WTC11 (cell line): Measurements from ENCODE around the gene DUSP1. TPM values are rescaled to one million over a fixed set of nuclear protein-coding genes. Genes with fewer than 3 reads are reported as not detected.
A peak's percentile ranks its signal among the peaks of the same experiment; 100 is the strongest.

Experiments
- ATAC-seq: fragments of 200-7000 bp; cut with Tn5 transposase; 2 replicates; pipeline ENCODE4 v1.10.0; 2021; ENCODE audit warnings: mild to moderate bottlenecking, moderate library complexity
- CTCF ChIA-PET: fragments of 300-600 bp; sonication (Branson Sonifier 250); formaldehyde crosslinking; loops from one replicate; lab custom pipeline; 2021; ENCODE audit warnings: antibody characterized with exemption; lab: Charles Lee
- POLR2A ChIA-PET: fragments of 350-600 bp; sonication (Branson Sonifier 250); formaldehyde crosslinking; loops from one replicate; lab custom pipeline; 2021; ENCODE audit warnings: antibody characterized with exemption; lab: Charles Lee
- DNase-seq: peaks from one replicate; pipeline ENCODE4 v3.0.0; 2021; ENCODE audit warnings: low spot score
- H3K27ac Mint-ChIP-seq: 2 replicates; pipeline ENCODE4 v1.8.0; 2021; ENCODE audit warnings: mixed read lengths
- H3K27me3 Mint-ChIP-seq: 2 replicates; pipeline ENCODE4 v1.8.0; 2021; ENCODE audit warnings: low read depth, mild to moderate bottlenecking, moderate library complexity, mixed read lengths
- H3K36me3 Mint-ChIP-seq: 2 replicates; pipeline ENCODE4 v1.8.0; 2021; ENCODE audit warnings: mixed read lengths
- H3K4me1 Mint-ChIP-seq: 2 replicates; pipeline ENCODE4 v1.8.0; 2022; ENCODE audit warnings: mixed read lengths
- H3K4me3 Mint-ChIP-seq: 2 replicates; pipeline ENCODE4 v1.8.0; 2021; ENCODE audit warnings: mild to moderate bottlenecking, moderate library complexity, mixed read lengths
- H3K9me3 Mint-ChIP-seq: 2 replicates; pipeline ENCODE4 v1.8.0; 2021; ENCODE audit warnings: mixed read lengths
- AFF4 ChIP-seq: sonication (generic); formaldehyde crosslinking; IDR thresholded peaks from 2 replicates; pipeline ENCODE4 v1.8.1; 2023; ENCODE audit warnings: mild to moderate bottlenecking, missing genetic modification reagents, borderline replicate concordance
- ARID4B ChIP-seq: sonication (generic); formaldehyde crosslinking; IDR thresholded peaks from 2 replicates; pipeline ENCODE4 v1.8.0; 2023; ENCODE audit warnings: missing genetic modification reagents, mild to moderate bottlenecking, borderline replicate concordance
- E2F5 ChIP-seq: sonication (generic); formaldehyde crosslinking; IDR thresholded peaks from 2 replicates; pipeline ENCODE4 v1.8.1; 2022; ENCODE audit warnings: mild to moderate bottlenecking, moderate library complexity, missing genetic modification reagents
- FOXK1 ChIP-seq: sonication (generic); formaldehyde crosslinking; IDR thresholded peaks from 2 replicates; pipeline ENCODE4 v1.8.0; 2022; ENCODE audit warnings: mild to moderate bottlenecking, moderate library complexity, missing genetic modification reagents
- MAX ChIP-seq: sonication (generic); formaldehyde crosslinking; IDR thresholded peaks from 2 replicates; pipeline ENCODE4 v1.8.0; 2022; ENCODE audit warnings: mild to moderate bottlenecking, missing genetic modification reagents
- NFYB ChIP-seq: sonication (generic); formaldehyde crosslinking; conservative IDR thresholded peaks from 2 replicates; pipeline ENCODE4 v1.8.0; 2022; ENCODE audit warnings: low read depth, missing genetic modification reagents
- TCF7 ChIP-seq: sonication (generic); formaldehyde crosslinking; IDR thresholded peaks from 2 replicates; pipeline ENCODE4 v1.8.0; 2022; ENCODE audit warnings: mild to moderate bottlenecking, low read depth, missing genetic modification reagents, moderate library complexity
- TP53 ChIP-seq: sonication (generic); formaldehyde crosslinking; IDR thresholded peaks from 2 replicates; pipeline ENCODE4 v1.8.1; 2023; ENCODE audit warnings: mild to moderate bottlenecking, missing genetic modification reagents
- USF2 ChIP-seq: sonication (generic); formaldehyde crosslinking; IDR thresholded peaks from 2 replicates; pipeline ENCODE4 v1.8.1; 2023; ENCODE audit warnings: mild to moderate bottlenecking, missing genetic modification reagents, moderate library complexity
- ZBTB43 ChIP-seq: sonication (generic); formaldehyde crosslinking; IDR thresholded peaks from 2 replicates; pipeline ENCODE4 v1.8.1; 2023; ENCODE audit warnings: mild to moderate bottlenecking, missing genetic modification reagents
- ZNF219 ChIP-seq: sonication (generic); formaldehyde crosslinking; IDR thresholded peaks from 2 replicates; pipeline ENCODE4 v1.8.0; 2023; ENCODE audit warnings: missing genetic modification reagents, mild to moderate bottlenecking, borderline replicate concordance
- ZNF263 ChIP-seq: sonication (generic); formaldehyde crosslinking; IDR thresholded peaks from 2 replicates; pipeline ENCODE4 v1.8.1; 2022; ENCODE audit warnings: low read depth, mild to moderate bottlenecking, moderate library complexity, missing genetic modification reagents
- ZNF396 ChIP-seq: fragments of 250-450 bp; sonication (Bioruptor Pico); IDR thresholded peaks from 2 replicates; pipeline ENCODE4 v1.8.0; 2021; ENCODE audit warnings: mild to moderate bottlenecking, moderate library complexity, borderline replicate concordance
- ZNF416 ChIP-seq: fragments of 250-450 bp; sonication (Bioruptor Pico); IDR thresholded peaks from 2 replicates; pipeline ENCODE4 v1.9.0; 2021; ENCODE audit warnings: mild to moderate bottlenecking, inconsistent platforms
- total RNA-seq: library from RNA; stranded (reverse); gene quantifications from 3 replicates; pipeline ENCODE4 v1.2.3, GENCODE V29; 2021
- TF ChIP-seq, protein P1 (sequence below): sonication (generic); formaldehyde crosslinking; IDR thresholded peaks from 2 replicates; pipeline ENCODE4 v1.8.0; 2023; ENCODE audit warnings: mild to moderate bottlenecking, missing genetic modification reagents
- TF ChIP-seq, protein P2 (sequence below): fragments of 250-450 bp; sonication (Bioruptor Pico); IDR thresholded peaks from 2 replicates; pipeline ENCODE4 v2.1.2; 2022; ENCODE audit warnings: mild to moderate bottlenecking, moderate library complexity

Gene DUSP1
- total RNA-seq, 1 experiment from 2014 or later = 9.5 TPM

- TF ChIP-seq AFF4 (CRISPR knock-in tag) = no peak
- TF ChIP-seq, protein P1, sequence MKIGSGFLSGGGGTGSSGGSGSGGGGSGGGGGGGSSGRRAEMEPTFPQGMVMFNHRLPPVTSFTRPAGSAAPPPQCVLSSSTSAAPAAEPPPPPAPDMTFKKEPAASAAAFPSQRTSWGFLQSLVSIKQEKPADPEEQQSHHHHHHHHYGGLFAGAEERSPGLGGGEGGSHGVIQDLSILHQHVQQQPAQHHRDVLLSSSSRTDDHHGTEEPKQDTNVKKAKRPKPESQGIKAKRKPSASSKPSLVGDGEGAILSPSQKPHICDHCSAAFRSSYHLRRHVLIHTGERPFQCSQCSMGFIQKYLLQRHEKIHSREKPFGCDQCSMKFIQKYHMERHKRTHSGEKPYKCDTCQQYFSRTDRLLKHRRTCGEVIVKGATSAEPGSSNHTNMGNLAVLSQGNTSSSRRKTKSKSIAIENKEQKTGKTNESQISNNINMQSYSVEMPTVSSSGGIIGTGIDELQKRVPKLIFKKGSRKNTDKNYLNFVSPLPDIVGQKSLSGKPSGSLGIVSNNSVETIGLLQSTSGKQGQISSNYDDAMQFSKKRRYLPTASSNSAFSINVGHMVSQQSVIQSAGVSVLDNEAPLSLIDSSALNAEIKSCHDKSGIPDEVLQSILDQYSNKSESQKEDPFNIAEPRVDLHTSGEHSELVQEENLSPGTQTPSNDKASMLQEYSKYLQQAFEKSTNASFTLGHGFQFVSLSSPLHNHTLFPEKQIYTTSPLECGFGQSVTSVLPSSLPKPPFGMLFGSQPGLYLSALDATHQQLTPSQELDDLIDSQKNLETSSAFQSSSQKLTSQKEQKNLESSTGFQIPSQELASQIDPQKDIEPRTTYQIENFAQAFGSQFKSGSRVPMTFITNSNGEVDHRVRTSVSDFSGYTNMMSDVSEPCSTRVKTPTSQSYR (CRISPR knock-in tag) = no peak
Observed at GRCh38 chr5:172769616-172770373, 1.2 kb downstream of the DUSP1 start (continued).

DNA sequence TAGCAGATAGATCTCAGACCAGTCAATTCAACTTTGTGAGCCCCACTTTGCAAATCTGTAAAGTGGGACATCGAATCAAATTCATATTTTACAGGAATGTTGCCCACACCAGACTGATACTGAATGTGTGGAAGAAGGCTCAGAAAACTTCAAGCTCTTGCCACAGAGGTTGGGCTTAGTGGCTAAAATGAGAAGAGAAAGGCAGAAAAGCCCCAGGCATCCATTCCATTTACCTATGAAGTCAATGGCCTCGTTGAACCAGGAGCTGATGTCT, 1.7 kb downstream of the DUSP1 start:
- H3K27ac Mint-ChIP-seq = no peak overlapping the region

More for the DNA sequence above, 1.7 kb downstream of the DUSP1 start:
- Mint-ChIP-seq H3K9me3 (no peaks in the 10 kb centered on the region), H3K27me3 (peaks cover 32% of the 10 kb centered on the region), H3K4me1 (peaks cover 37% of the 10 kb centered on the region), H3K4me3 (peak overlapping the region; percentile 88), H3K36me3 (peaks cover 13% of the 10 kb centered on the region)
- ATAC-seq (no peak), DNase-seq (no peak)
- ChIA-PET POLR2A (interaction anchor here (1.3 kb wide), 1 partner anchor 43 kb away, joined by 3 read pairs; no protein-coding TSS in a partner anchor), CTCF (interaction anchor here (1.1 to 5.2 kb wide), 3 partner anchors 52 to 137 kb away, joined by 3 to 72 read pairs (median 63); no protein-coding TSS in a partner anchor)
- no peak for TF ChIP-seq MAX (CRISPR knock-in tag)
- no peak for TF ChIP-seq ZNF219 (CRISPR knock-in tag)
- no peak for TF ChIP-seq NFYB (CRISPR knock-in tag)
- TF ChIP-seq, protein P2, sequence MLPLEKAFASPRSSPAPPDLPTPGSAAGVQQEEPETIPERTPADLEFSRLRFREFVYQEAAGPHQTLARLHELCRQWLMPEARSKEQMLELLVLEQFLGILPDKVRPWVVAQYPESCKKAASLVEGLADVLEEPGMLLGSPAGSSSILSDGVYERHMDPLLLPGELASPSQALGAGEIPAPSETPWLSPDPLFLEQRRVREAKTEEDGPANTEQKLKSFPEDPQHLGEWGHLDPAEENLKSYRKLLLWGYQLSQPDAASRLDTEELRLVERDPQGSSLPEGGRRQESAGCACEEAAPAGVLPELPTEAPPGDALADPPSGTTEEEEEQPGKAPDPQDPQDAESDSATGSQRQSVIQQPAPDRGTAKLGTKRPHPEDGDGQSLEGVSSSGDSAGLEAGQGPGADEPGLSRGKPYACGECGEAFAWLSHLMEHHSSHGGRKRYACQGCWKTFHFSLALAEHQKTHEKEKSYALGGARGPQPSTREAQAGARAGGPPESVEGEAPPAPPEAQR = no peak
- TF ChIP-seq ARID4B (CRISPR knock-in tag) = no peak
- no peak for TF ChIP-seq E2F5
- TF ChIP-seq ZNF416 (CRISPR knock-in tag) = no peak
- no peak for TF ChIP-seq FOXK1 (CRISPR knock-in tag)
- no peak for TF ChIP-seq ZNF263 (CRISPR knock-in tag)
- no peak for TF ChIP-seq ZBTB43 (CRISPR knock-in tag)
- no peak for TF ChIP-seq USF2 (CRISPR knock-in tag)
- TF ChIP-seq ZNF396 = no peak
- no peak for TF ChIP-seq TP53 (CRISPR knock-in tag)
- no peak for TF ChIP-seq TCF7 (CRISPR knock-in tag)
